HAP-1 (cell line): ENCODE data around the gene CFAP74.

Experiments
- DNase-seq, 2 experiments: peaks; one replicate each; pipeline ENCODE4 v3.0.0-alpha.2; 2016 to 2020; ENCODE audit warnings: low spot score in 2 of 2
- H3K27me3 ChIP-seq: fragments of 250-450 bp; sonication (Bioruptor Pico); 2 replicates; pipeline ENCODE4 v1.5.1; 2020; ENCODE audit warnings: low read depth, mild to moderate bottlenecking, moderate library complexity
- H3K36me3 ChIP-seq: fragments of 250-450 bp; sonication (Bioruptor Pico); replicated peaks from 2 replicates; pipeline ENCODE4 v1.5.1; 2020; ENCODE audit warnings: mild to moderate bottlenecking
- H3K4me1 ChIP-seq: fragments of 250-450 bp; sonication (Bioruptor Pico); 2 replicates; pipeline ENCODE4 v1.5.1; 2020; ENCODE audit warnings: mild to moderate bottlenecking
- H3K4me3 ChIP-seq: fragments of 250-450 bp; sonication (Bioruptor Pico); 2 replicates; pipeline ENCODE4 v1.5.1; 2020; ENCODE audit warnings: mild to moderate bottlenecking, moderate library complexity
- H3K9me3 ChIP-seq: fragments of 250-450 bp; sonication (Bioruptor Pico); 2 replicates; pipeline ENCODE4 v1.5.1; 2020; ENCODE audit warnings: mild to moderate bottlenecking, moderate library complexity
- in situ Hi-C: fragments of 300-500 bp; cut with MboI; formaldehyde crosslinking; loops from 3 replicates; pipeline ENCODE4 v1.14.3; 2020; ENCODE audit warnings: low sequenced_read_pairs, inconsistent platforms, mixed read lengths

Gene CFAP74

DNA sequence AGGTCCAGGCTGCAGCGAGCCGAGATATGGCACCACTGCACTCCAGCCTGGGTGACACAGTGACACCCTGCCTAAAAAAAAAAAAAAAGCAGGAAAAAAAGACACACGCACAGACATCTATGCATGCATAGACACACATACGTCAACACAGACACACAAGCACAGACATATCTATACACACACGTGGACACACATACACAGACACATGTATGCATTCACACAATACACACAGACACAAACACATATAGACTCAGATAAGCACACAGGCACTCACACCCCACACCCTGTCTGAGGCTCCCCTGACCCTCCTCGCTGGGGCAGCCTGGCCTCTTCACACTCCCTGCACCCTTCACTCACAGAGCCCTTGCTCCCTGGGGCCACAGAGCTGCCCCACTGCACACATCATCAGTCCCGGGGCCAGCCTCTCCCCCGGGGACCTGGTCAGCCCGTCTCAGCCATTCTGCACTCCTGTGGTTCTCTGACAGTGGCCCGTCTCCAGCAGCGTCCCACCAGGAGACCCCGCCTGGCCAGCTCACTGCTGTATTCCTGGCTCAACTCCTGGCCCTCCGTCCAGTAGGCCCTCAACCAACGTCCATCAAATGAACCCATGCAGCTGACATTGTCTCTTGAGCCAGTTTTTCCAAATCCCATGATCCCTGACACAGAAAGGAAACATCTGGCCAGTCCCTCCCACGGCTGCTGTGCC lies 42.0 kb upstream of the CFAP74 start:
- in situ Hi-C loops, result loop anchor here (5.0 kb wide), 1 partner anchor 83 kb away; no protein-coding TSS in a partner anchor
- no peaks in the 10 kb centered on the region for H3K9me3 ChIP-seq
- no peaks in the 10 kb centered on the region for H3K27me3 ChIP-seq
- no peak overlapping the region for H3K4me3 ChIP-seq
- no peak for DNase-seq
- no peaks in the 10 kb centered on the region for H3K36me3 ChIP-seq
- peaks cover 17% of the 10 kb centered on the region for H3K4me1 ChIP-seq

DNA sequence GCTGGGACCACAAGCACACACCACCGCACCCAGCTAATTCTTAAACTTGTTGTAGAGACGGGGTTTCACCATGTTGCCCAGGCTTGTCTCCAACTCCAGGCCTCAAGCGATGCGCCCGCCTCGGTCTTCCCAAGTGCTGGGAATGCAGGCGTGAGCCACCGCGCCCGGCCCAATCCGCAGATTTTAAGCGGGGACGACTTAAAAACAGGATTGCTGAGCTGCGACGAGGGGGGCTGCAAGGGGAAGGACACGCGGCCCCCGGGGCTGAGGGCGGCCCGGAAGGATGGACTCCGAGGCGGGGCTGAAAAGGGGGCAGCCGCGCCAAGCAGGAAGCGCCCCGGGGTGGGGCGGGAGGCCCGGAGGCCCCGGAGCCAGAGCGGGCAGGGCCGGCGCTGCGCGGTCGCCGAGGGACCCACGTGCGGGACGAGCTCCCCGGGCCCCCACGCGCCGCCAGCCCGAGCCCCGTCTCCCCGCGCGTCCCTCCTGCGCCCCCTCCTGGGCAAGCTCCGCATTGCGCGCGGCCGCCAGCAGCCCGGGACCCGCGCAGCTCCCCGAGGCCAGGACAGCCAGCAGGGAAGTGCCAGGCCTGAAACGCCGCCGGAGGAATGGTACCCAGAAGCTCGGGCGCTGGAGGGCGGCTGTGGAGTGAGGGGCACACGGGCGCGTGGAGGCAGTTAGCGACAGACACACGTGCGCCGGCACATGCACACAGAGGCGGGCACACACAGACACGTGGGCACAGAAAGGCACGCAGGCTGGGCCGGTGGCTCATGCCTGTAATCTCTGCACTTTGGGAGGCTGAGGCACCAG lies 41.1 kb upstream of the CFAP74 start:
- H3K27me3 ChIP-seq, result no peaks in the 10 kb centered on the region
- no peaks in the 10 kb centered on the region for H3K36me3 ChIP-seq
- in situ Hi-C loops, result loop anchor here (5.0 kb wide), 1 partner anchor 82 kb away; no protein-coding TSS in a partner anchor
- no peaks in the 10 kb centered on the region for H3K9me3 ChIP-seq
- H3K4me3 ChIP-seq, result peak overlapping the region; percentile 14
- peak; percentile 44 to 87 for DNase-seq
- H3K4me1 ChIP-seq, result peaks cover 19% of the 10 kb centered on the region

GRCh38 chr1:2043886-2044285 lies 40.3 kb upstream of the CFAP74 start:
- no peaks in the 10 kb centered on the region for H3K9me3 ChIP-seq
- peaks cover 18% of the 10 kb centered on the region for H3K4me1 ChIP-seq
- in situ Hi-C loops, result no loop called here
- no peak overlapping the region for H3K4me3 ChIP-seq
- DNase-seq, result no peak
- H3K36me3 ChIP-seq, result no peaks in the 10 kb centered on the region
- no peaks in the 10 kb centered on the region for H3K27me3 ChIP-seq

DNA sequence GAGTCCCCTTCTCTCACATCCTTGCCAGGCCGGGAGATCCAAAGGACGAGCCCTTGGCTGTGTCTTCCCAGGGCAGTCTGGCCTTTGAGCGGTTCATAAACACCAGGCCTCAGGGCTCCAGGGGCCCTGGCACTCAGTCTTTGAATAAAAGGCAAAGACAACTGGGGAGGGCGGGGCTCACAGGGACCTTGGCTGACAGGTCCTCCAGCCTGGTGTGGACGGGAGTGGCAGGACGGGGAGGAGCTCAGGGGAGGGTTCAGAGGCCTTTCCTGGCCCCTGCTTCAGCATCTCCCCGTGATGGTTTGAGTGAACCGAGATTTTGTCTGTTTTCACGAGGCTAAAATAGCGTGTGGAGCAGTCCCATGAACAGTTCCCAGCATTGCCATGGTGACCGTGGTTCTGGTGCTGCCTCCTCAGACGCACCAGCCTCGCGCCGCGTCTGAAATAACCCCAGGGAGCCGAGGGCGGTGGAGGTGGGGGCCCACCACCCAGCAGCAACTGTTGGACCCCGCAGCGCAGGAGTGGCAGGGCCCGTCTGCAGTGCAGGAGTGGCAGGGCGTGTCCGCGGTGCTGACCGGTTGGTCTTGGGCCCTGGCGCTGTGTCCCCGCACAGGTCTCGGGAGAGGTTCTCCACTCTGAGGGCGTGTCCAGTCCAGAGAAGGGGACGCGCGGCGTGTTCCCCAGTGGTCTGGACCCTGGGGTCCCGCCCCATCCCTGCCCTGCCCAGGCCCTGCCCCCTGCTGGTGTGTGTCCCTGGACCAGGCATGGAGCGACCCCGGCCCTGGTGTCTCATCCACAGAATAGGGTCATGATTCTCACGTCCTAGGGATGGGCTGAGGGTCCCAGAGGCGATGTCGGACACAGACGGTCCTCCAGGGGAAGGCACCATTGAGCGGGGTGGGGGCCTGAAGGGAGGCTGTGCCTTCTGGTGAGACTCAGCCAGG lies 39.5 kb upstream of the CFAP74 start:
- in situ Hi-C loops, result no loop called here
- peak; percentile 31 to 72 for DNase-seq
- Histone ChIP-seq H3K9me3 (no peaks in the 10 kb centered on the region), H3K4me1 (peaks cover 23% of the 10 kb centered on the region), H3K4me3 (no peak overlapping the region), H3K27me3 (no peaks in the 10 kb centered on the region), H3K36me3 (no peaks in the 10 kb centered on the region)

DNA sequence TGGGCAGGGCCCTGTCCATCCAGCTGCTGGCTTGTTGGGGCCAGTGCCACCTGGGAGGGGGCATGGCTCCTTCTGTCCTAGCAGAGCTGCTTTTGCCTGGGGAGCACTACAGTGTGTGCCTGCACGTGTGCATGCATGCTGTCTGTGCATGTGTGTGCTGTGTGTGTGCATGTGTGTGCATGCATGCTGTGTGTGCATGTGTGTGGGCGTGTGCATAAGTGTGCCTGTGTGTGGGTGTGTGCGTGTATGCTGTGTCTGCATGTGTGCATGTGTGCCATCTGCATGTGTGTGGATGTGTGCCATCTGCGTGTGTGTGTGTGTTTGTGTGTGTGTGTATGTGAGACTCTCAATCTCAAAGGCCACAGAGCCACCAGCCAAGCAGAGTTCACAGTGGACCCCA lies 38.3 kb upstream of the CFAP74 start:
- in situ Hi-C loops, result no loop called here
- Histone ChIP-seq H3K9me3 (no peaks in the 10 kb centered on the region), H3K27me3 (no peaks in the 10 kb centered on the region), H3K4me3 (no peak overlapping the region), H3K36me3 (no peaks in the 10 kb centered on the region), H3K4me1 (peaks cover 23% of the 10 kb centered on the region)
- DNase-seq, result no peak

- peaks cover 23% of the 10 kb centered on the region for H3K4me1 ChIP-seq
- no peak for DNase-seq
These were observed 37.7 kb upstream of the CFAP74 start for GRCh38 chr1:2041305-2041704.

GRCh38 chr1:2039251-2039650 lies 35.7 kb upstream of the CFAP74 start:
- in situ Hi-C loops, result no loop called here
- no peaks in the 10 kb centered on the region for H3K27me3 ChIP-seq
- H3K9me3 ChIP-seq, result no peaks in the 10 kb centered on the region
- H3K4me3 ChIP-seq, result no peak overlapping the region
- H3K4me1 ChIP-seq, result peaks cover 16% of the 10 kb centered on the region
- peak; percentile 77 to 91 for DNase-seq
- H3K36me3 ChIP-seq, result no peaks in the 10 kb centered on the region

More at GRCh38 chr1:2041305-2041704, 37.7 kb upstream of the CFAP74 start:
- no peak overlapping the region for H3K4me3 ChIP-seq
- H3K27me3 ChIP-seq, result no peaks in the 10 kb centered on the region
- in situ Hi-C loops, result no loop called here
- H3K36me3 ChIP-seq, result no peaks in the 10 kb centered on the region
- H3K9me3 ChIP-seq, result no peaks in the 10 kb centered on the region

DNA sequence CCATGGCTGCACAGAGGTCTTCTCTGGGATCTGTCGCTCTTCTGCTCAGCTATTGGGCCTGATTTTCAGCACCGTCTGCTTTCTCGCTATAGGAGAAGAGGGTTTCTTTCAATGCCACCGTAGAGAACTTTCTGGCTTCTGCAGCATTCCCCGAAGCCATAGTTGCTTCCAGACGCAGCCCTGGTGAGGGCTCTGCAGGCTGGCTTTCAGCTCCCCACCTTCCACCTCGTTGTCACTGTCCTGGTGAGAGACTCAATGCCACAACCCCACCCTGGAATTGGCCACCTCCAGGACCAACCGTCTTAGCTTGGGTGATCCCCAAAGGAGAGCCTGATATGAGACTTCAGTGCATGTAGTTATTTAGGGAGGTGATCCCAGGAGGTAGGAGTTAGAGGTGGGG lies 34.6 kb upstream of the CFAP74 start:
- no peak for DNase-seq
- H3K4me3 ChIP-seq, result no peak overlapping the region
- in situ Hi-C loops, result no loop called here
- H3K9me3 ChIP-seq, result no peaks in the 10 kb centered on the region
- H3K27me3 ChIP-seq, result no peaks in the 10 kb centered on the region
- H3K36me3 ChIP-seq, result no peaks in the 10 kb centered on the region
- H3K4me1 ChIP-seq, result peaks cover 14% of the 10 kb centered on the region

- Histone ChIP-seq H3K36me3 (no peaks in the 10 kb centered on the region), H3K4me1 (peaks cover 14% of the 10 kb centered on the region), H3K4me3 (no peak overlapping the region), H3K27me3 (no peaks in the 10 kb centered on the region), H3K9me3 (no peaks in the 10 kb centered on the region)
- DNase-seq, result no peak
- in situ Hi-C loops, result no loop called here
These were observed 33.9 kb upstream of the CFAP74 start for GRCh38 chr1:2037314-2037979.

- peaks cover 14% of the 10 kb centered on the region for H3K4me1 ChIP-seq
- in situ Hi-C loops, result no loop called here
These were observed 32.7 kb upstream of the CFAP74 start for GRCh38 chr1:2036287-2036686.

DNA sequence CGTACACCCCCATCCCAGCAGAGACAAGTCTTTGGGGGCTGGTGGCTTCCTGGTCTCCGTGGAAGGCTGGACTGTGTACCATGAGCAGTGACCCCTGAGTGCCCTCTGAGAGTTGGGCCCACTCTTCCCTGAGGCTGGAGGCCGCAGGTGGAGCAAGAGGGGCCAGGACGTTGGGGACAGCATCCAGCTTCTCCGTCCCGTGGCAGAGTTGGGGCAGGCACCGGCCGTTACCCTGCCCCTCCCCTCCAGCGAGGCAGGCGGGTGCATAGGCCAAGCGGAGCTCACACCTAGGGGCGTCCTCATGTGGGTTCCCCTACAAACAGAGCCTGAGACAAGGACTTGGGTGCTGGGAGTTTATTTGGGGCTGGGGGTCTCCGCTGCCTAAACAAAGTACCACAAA lies 29.6 kb upstream of the CFAP74 start:
- DNase-seq, result no peak
- Histone ChIP-seq H3K9me3 (no peaks in the 10 kb centered on the region), H3K4me3 (no peak overlapping the region), H3K27me3 (no peaks in the 10 kb centered on the region), H3K36me3 (no peaks in the 10 kb centered on the region), H3K4me1 (no peaks in the 10 kb centered on the region)
- in situ Hi-C loops, result no loop called here

More at GRCh38 chr1:2036287-2036686, 32.7 kb upstream of the CFAP74 start:
- Histone ChIP-seq H3K9me3 (no peaks in the 10 kb centered on the region), H3K36me3 (no peaks in the 10 kb centered on the region), H3K4me3 (no peak overlapping the region), H3K27me3 (no peaks in the 10 kb centered on the region)
- no peak for DNase-seq

GRCh38 chr1:2032737-2033136 lies 29.2 kb upstream of the CFAP74 start:
- no peak overlapping the region for H3K4me3 ChIP-seq

More at GRCh38 chr1:2032737-2033136, 29.2 kb upstream of the CFAP74 start:
- Histone ChIP-seq H3K27me3 (no peaks in the 10 kb centered on the region), H3K4me1 (no peaks in the 10 kb centered on the region), H3K9me3 (no peaks in the 10 kb centered on the region), H3K36me3 (no peaks in the 10 kb centered on the region)
- DNase-seq, result no peak
- in situ Hi-C loops, result no loop called here
